ENCODE data around the gene THG1L.

The THG1L gene

DNA sequence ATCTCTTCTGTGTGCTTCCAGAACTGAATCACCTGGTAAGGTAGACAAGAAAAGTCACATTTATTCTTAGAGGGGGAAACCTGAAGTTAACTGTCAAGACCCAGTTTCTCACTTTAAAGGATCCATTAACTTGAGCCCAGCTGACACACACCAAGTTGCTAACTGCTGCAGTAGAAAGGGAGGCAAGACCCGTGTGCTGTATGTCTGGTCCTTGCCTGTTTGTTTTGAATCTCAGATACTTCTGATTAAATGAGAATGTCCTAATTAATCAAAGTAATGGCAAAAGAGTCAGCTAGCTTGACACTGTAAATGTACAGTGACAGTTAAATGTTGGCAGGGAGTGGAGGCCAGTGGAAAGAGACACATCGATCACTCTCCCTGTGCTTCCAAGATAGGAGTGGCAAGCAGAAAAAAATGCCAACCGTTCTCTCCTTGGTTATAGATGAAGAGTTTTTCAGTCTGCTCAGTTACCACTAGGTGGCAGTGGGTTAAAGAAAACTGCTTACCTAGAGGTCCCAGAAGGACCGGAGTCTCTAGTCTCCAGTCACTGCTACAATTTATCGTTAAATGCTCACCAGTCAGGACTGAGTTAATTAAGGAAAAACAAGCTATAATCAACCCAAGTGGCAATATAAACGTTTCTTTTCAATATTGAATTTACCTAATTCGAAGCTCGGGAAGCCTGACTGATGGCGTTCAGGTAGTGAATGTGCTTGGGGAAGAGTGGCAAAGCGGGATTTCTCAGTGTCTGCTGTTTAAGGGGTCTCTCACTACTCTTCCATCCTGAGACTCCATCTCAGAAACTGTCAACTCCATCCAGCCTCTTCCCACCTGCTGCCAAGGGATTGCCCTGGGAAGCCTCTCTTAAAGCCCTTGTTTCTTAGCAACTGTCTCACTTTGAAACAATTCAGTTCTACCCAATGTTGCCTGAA lies 30.7 kb downstream of the THG1L start:
- DNase-seq = peak; percentile 74

DNA sequence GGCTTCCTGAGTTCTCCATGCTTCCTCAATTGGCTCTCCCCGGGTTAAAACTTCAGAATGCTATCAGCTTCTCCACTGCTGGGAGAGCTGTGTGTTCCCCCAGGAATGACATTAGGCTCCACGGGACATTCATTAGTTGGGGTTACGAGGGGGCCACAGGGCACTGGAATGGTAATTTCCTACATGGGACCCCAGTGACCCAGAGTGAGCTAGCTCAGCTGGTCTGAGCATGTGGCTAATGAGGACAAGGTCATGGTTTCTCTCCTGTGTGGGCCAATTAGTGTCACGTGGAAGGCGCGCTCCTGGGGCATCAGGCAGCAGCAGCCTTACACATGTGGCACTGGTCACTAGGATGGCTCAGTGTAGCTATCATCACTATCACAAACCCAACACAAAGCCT lies 33.3 kb downstream of the THG1L start:
- DNase-seq = no peak

DNA sequence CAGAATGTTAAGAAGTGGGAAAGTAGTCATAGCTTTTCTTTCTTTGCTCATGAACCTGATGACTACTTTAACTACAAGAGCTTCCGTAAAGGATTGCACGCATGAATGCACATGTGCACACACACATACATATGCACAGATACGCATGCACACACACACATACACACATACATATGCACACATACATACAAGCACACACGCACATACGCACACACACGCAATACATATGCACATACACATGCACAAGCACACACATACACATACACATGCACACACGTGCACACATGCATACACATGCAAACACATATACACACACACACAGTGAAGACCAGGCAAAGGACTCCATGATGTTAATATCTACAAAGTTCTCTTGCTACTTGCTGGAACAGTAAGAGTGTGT lies 35.2 kb downstream of the THG1L start:
- peak; percentile 54 for DNase-seq

DNA sequence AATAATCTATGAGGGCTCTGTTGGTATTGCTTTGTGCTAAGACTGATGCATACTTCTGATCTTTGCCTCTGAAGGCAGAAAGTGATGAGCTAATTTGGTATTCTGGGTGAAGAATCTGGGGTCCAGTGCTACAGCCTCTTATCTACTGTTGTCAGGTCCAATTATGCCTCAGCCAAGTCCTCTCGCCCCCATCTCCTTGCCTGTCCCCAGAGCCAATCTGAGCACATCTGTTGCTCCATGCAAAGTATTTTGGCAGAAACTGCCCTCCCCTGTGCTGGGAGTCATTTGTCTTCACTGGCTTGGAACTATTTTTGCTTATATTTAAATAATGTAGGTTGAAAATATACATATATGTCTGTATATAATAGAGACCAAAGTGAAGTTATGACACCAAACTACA lies 35.7 kb downstream of the THG1L start:
- DNase-seq = peak; percentile 60

DNA sequence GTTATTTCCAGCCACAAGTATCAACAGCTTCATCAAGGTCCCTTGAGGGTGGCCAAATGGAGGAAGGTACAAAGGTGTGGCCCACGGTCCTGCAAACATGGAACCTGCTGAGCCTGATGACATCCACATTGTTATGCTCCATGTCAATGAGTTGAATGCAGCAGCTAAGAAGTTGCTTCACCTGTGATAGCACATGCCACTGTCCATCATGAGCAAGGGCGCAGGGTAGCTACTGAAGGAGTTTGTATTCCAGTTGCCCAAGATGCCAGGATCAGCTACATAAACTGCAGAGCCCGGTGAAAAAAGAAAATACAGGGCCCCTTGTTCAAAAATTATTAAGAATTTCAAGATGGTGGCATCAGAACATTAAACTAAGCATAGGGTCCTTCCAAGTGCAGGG lies 36.5 kb downstream of the THG1L start:
- DNase-seq = no peak

DNA sequence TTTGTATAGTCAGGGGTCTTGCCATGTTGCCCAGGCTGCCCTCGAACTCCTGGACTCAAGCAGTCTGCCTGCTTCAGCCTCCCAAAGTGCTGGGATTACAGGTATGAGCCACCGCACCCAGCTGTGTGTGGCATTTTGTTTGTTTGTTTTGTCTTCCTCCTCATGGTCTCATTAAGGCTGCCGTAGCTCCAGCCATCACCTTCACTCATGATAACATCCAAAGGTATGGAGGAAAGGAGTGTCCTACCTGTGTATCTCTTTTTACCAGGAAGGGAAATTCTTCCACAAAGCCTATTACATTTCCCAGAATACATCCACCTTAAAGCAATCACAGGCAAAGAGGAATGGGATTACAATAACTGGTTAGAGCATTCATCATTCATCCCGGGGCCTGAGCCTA lies 39.4 kb downstream of the THG1L start:
- DNase-seq = no peak

DNA sequence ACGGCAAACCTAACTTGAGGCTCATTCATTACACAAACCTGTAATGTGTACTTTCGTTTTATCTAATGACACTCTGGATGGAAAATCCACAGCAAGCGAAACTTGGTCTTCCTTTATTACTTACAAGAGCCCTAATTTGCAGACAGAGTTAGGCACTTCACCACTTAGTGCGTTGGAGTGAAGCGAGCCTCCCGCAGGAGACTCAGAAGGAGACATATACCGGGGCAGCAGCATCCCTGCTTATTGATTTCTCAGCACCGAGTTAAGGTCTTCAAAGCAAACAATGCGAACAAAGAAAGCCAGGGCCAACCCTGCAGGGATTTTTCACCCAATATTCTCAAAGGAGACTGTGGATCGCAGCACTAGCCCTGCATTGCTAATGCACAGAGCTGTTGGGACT lies 40.9 kb downstream of the THG1L start:
- no peak for DNase-seq

DNA sequence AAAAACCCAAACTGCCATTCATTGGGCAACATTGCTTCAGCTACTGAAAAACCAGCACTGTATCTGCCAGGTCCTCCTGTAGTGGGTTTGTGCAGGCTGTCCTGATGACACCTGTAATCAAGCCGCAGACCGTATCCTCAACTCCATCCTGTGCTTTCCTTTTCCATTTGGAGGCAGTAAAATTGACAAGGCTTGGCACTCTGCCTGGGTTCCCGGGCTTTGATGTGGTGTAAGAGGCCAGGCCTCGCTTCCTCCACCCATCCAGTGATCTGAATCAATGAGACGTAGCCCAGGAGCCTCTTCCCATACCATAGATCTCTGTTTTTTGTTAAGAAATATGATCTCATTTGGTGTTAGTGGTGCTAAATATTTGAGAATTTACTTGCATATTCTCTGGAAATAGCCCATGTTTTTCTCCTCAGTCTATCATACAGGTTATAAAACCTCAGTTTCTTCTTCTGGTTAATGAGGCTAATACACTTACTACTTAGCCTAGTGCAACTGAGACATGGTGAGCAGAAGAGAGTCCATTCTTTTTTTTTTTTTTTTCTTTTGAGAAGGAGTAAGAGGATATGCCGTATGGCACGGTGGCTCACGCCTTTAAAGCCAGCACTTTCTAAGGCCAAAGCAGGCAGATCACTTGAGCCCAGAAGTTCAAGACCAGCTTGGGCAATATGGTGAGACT lies 47.0 kb downstream of the THG1L start:
- DNase-seq = no peak

DNA sequence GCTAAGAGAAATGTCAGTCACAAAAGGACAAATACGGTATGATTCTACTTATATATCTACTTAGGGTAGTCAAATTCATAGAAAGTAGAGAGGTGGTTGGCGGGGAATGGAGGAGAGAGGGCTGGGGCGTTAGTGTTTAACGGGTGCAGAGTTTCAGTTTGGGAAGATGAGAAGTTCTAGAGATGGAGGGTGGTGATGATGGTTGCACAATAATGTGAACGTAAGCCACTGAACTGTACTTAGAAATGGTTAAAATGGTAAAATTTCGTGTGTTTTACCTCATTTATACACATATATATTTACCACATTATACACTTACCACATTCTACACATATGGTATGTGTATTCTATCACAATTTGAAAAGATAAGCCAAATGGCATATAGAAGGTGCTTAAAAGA lies 48.0 kb downstream of the THG1L start:
- no peak for DNase-seq

DNA sequence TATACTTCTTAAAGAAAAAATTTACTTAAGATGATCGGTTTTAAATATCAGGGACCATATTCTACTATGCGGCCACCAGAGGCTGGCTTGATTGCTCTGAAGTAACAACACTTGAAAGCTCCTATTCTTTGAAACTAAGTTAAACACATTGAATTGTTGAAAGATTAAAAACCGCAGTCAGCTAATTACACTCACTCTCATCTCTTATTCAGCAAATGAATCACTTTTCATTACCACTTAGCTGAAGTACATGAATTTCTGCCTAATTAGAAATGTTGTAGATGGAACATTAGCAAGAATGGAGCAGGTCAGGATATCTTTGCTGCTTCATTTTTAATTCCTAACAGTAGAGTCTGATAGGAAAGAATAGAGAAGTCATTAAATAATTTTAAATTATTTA lies 54.6 kb downstream of the THG1L start:
- no peak for DNase-seq
